ENCODE measurements around the gene STAT2. TPM values are rescaled to one million over a fixed set of nuclear protein-coding genes. Genes with fewer than 3 reads are reported as not detected.
"Not testable (repeated sequence)": the region's sequence is repeated elsewhere in the genome, so short reads cannot be mapped to it uniquely, and the experiment has no call there.

The STAT2 gene
- total and polyA plus RNA-seq, 3 experiments from 2014 or later, result 61.6 to 65.0 (median 63.5) TPM

DNA sequence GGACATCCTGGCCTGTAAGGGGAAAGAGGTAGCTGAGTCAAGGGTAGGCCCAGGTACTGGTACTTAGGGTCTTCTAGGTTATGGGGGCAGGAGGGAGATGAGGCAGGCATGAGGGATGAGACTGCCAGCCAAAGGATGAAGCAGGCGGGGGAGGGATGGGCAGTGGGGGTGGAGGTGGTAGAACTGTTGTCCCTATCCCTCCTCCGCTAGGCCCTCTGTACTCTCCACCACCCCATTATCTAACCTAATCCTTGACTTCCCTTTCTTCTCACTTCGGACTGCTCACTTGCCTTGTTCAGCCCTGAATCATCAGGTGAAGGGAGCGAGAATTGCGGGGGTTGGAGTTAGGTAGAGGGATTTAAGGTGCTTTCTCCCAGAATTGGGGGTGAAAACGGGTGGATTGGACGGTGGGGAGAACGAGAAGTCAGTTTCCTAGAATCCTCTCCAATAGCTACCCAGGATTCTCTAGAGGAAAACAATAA is 26.7 kb downstream of the STAT2 start:
- Histone ChIP-seq H3K9me3 (ENCODE audit: low read length) (no peaks in the 10 kb centered on the region), H3K36me3 (ENCODE audit: insufficient read depth, low read length) (peaks cover under 1% of the 10 kb centered on the region), H3K27ac (ENCODE audit: low read depth, low read length) (peak overlapping the region; percentile 99), H3K4me1 (ENCODE audit: insufficient read depth, low read length) (peaks cover 27% of the 10 kb centered on the region), H3K27me3 (ENCODE audit: insufficient read depth, low read length, poor library complexity, severe bottlenecking) (no peaks in the 10 kb centered on the region), H3K4me3 (ENCODE audit: low read length) (peak overlapping the region; percentile 94)
- H3K27me3 Mint-ChIP-seq, result peaks cover 0 to 5% of the 10 kb centered on the region in 2 donors
- peak overlapping the region; percentile 100 for H3K27ac Mint-ChIP-seq
- peaks cover 0 to 23% (median 2%) of the 10 kb centered on the region in 3 donors for H3K36me3 Mint-ChIP-seq
- ChIA-PET POLR2A (interaction anchor here (0.9 to 2.7 kb wide), 5 partner anchors 9 to 295 kb away, joined by 3 to 19 read pairs (median 5); partner anchors contain the start of genes CNPY2, STAT2 and TIMELESS), CTCF (interaction anchor here (0.7 to 8.1 kb wide), 7 partner anchors 12 to 111 kb away, joined by 3 to 49 read pairs (median 3); partner anchors contain the start of genes CNPY2, RNF41 and STAT2)
- peaks cover 0 to 5% (median 0%) of the 10 kb centered on the region in 5 donors for H3K9me3 Mint-ChIP-seq
- peak overlapping the region; percentile 96 to 99 (median 97) for H3K4me3 Mint-ChIP-seq
- DNase-seq, result no peak
- H3K4me1 Mint-ChIP-seq, result peaks cover 24 to 47% (median 43%) of the 10 kb centered on the region in 3 donors

DNA sequence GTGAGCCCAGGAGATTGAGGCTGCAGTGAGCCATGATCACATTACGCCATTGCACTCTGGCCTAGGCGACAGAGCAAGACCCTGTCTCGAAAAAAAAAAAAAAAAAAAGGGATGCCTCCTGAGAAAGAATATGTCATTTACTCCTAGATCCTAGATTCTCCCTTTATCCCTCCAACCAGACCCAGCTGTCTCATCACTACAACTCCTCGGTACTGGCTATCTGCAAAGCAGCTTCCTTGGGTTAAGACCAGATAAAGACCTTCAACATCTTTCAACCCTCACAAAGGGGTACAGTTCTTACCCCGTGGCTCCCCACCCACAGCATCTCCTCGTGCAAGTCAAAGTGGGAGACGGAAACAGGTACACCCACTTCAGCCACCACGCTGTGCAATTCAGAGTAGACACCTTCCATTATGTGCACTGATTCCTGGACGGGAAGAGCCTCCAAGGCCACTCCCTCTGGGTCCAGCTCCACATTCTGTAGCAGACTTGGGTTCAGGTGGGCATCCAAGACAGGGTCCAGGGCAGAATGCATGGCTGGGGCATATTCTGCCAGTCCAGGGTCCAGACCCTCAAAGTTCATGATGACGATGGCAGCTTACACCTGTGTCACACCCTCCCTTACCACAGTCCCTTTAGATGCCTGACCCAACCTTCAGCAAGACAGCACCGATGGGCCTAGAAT is 27.3 kb downstream of the STAT2 start:
- CTCF ChIA-PET, result interaction anchor here (1.2 to 8.1 kb wide), 4 partner anchors 16 to 74 kb away, joined by 3 to 49 read pairs (median 6); partner anchors contain the start of genes ANKRD52, CNPY2 and STAT2
- H3K4me3 ChIP-seq (ENCODE audit: low read length), result peak overlapping the region; percentile 94

GRCh38 chr12:56330936-56331490 is 28.9 kb downstream of the STAT2 start:
- H3K36me3 ChIP-seq (ENCODE audit: insufficient read depth, low read length), result peaks cover 22% of the 10 kb centered on the region
- ChIA-PET POLR2A (no interaction called here), CTCF (interaction anchor here (2.9 kb wide), 1 partner anchor 15 kb away, joined by 9 read pairs; the partner anchor contains the start of gene CNPY2)
- peaks cover 0 to 5% of the 10 kb centered on the region in 2 donors for H3K27me3 Mint-ChIP-seq
- H3K9me3 ChIP-seq (ENCODE audit: low read length), result no peaks in the 10 kb centered on the region
- DNase-seq, result no peak
- H3K4me1 ChIP-seq (ENCODE audit: insufficient read depth, low read length), result peaks cover 20% of the 10 kb centered on the region
- no peak overlapping the region for H3K27ac ChIP-seq (ENCODE audit: low read depth, low read length)
- H3K9me3 Mint-ChIP-seq, result peaks cover 0 to 5% (median 0%) of the 10 kb centered on the region in 5 donors
- H3K36me3 Mint-ChIP-seq, result peaks cover 8 to 45% (median 13%) of the 10 kb centered on the region in 3 donors
- peak overlapping the region in 5 of 8 donors; percentile 8 to 100 (median 43) for H3K27ac Mint-ChIP-seq
- peaks cover 20 to 29% (median 27%) of the 10 kb centered on the region in 3 donors for H3K4me1 Mint-ChIP-seq
- peak overlapping the region in 1 of 7 donors; percentile 47 for H3K4me3 Mint-ChIP-seq
- H3K27me3 ChIP-seq (ENCODE audit: insufficient read depth, low read length, poor library complexity, severe bottlenecking), result no peaks in the 10 kb centered on the region
- no peak overlapping the region for H3K4me3 ChIP-seq (ENCODE audit: low read length)

More for the DNA sequence above, 27.3 kb downstream of the STAT2 start:
- H3K9me3 Mint-ChIP-seq, result peaks cover 0 to 5% (median 0%) of the 10 kb centered on the region in 5 donors
- peak overlapping the region; percentile 100 for H3K27ac Mint-ChIP-seq
- peaks cover 4 to 29% (median 4%) of the 10 kb centered on the region in 3 donors for H3K36me3 Mint-ChIP-seq
- H3K4me1 ChIP-seq (ENCODE audit: insufficient read depth, low read length), result peaks cover 21% of the 10 kb centered on the region
- peaks cover 6% of the 10 kb centered on the region for H3K36me3 ChIP-seq (ENCODE audit: insufficient read depth, low read length)
- peaks cover 22 to 41% (median 37%) of the 10 kb centered on the region in 3 donors for H3K4me1 Mint-ChIP-seq
- H3K27ac ChIP-seq (ENCODE audit: low read depth, low read length), result peak overlapping the region; percentile 99
- H3K27me3 ChIP-seq (ENCODE audit: insufficient read depth, low read length, poor library complexity, severe bottlenecking), result no peaks in the 10 kb centered on the region
- DNase-seq, result no peak
- H3K9me3 ChIP-seq (ENCODE audit: low read length), result no peaks in the 10 kb centered on the region
- peak overlapping the region; percentile 96 to 99 (median 97) for H3K4me3 Mint-ChIP-seq
- H3K27me3 Mint-ChIP-seq, result peaks cover 0 to 5% of the 10 kb centered on the region in 2 donors
- POLR2A ChIA-PET, result interaction anchor here (0.7 to 2.7 kb wide), 5 partner anchors 17 to 359 kb away, joined by 3 to 19 read pairs (median 12); partner anchors contain the start of genes CNPY2, RAB5B, STAT2 and TIMELESS

DNA sequence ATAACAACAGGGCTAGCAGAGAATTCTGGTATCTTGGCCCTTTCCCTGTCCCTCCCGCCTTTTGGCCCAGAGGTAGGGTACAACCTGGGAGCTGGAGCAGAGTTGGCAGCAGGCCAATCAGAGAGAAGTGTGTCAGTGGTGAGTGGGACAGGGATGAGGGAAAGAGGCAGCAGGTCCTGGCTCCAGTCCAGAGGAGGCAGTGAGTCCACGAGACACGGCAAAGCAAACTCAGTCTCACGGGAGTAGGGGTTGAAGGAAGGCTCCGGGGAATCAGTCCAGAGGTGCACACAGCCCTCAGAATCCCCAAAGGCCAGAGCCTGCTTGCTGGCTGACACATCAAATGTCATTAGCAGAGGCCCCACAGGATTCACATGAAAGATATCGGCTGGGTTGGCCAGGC is 33.4 kb downstream of the STAT2 start:
- Histone ChIP-seq H3K27me3 (ENCODE audit: insufficient read depth, low read length, poor library complexity, severe bottlenecking) (no peaks in the 10 kb centered on the region), H3K4me3 (ENCODE audit: low read length) (no peak overlapping the region), H3K36me3 (ENCODE audit: insufficient read depth, low read length) (peaks cover 58% of the 10 kb centered on the region), H3K9me3 (ENCODE audit: low read length) (no peaks in the 10 kb centered on the region), H3K4me1 (ENCODE audit: insufficient read depth, low read length) (no peaks in the 10 kb centered on the region), H3K27ac (ENCODE audit: low read depth, low read length) (no peak overlapping the region)
- Mint-ChIP-seq H3K9me3 (no peaks in the 10 kb centered on the region), H3K27me3 (no peaks in the 10 kb centered on the region), H3K4me1 (peaks cover 0 to 4% (median 3%) of the 10 kb centered on the region in 3 donors), H3K36me3 (peaks cover 11 to 77% (median 26%) of the 10 kb centered on the region in 3 donors), H3K27ac (peak overlapping the region in 1 of 8 donors; percentile 43), H3K4me3 (no peak overlapping the region)
- ChIA-PET CTCF (interaction anchor here (1.3 kb wide), 1 partner anchor 12 kb away, joined by 4 read pairs; the partner anchor contains the start of gene IL23A), POLR2A (interaction anchor here (0.6 kb wide), 1 partner anchor 42 kb away, joined by 3 read pairs; no protein-coding TSS in a partner anchor)
- DNase-seq, result no peak

GRCh38 chr12:56326126-56326525 is 33.8 kb downstream of the STAT2 start:
- ChIA-PET POLR2A (interaction anchor here (0.6 kb wide), 1 partner anchor 41 kb away, joined by 3 read pairs; no protein-coding TSS in a partner anchor), CTCF (interaction anchor here (1.3 kb wide), 1 partner anchor 12 kb away, joined by 4 read pairs; the partner anchor contains the start of gene IL23A)
- Histone ChIP-seq H3K9me3 (ENCODE audit: low read length) (no peaks in the 10 kb centered on the region), H3K4me3 (ENCODE audit: low read length) (no peak overlapping the region), H3K4me1 (ENCODE audit: insufficient read depth, low read length) (no peaks in the 10 kb centered on the region), H3K36me3 (ENCODE audit: insufficient read depth, low read length) (peaks cover 58% of the 10 kb centered on the region), H3K27ac (ENCODE audit: low read depth, low read length) (no peak overlapping the region), H3K27me3 (ENCODE audit: insufficient read depth, low read length, poor library complexity, severe bottlenecking) (no peaks in the 10 kb centered on the region)
- peaks cover 0 to under 1% (median 0%) of the 10 kb centered on the region in 3 donors for H3K4me1 Mint-ChIP-seq
- H3K27me3 Mint-ChIP-seq, result no peaks in the 10 kb centered on the region
- no peaks in the 10 kb centered on the region for H3K9me3 Mint-ChIP-seq
- no peak overlapping the region for H3K4me3 Mint-ChIP-seq
- no peak for DNase-seq
- H3K27ac Mint-ChIP-seq, result peak overlapping the region in 3 of 8 donors; percentile 18 to 43 (median 35)
- H3K36me3 Mint-ChIP-seq, result peaks cover 11 to 73% (median 26%) of the 10 kb centered on the region in 3 donors

GRCh38 chr12:56324206-56324605 is 35.7 kb downstream of the STAT2 start:
- H3K27me3 Mint-ChIP-seq, result no peaks in the 10 kb centered on the region

DNA sequence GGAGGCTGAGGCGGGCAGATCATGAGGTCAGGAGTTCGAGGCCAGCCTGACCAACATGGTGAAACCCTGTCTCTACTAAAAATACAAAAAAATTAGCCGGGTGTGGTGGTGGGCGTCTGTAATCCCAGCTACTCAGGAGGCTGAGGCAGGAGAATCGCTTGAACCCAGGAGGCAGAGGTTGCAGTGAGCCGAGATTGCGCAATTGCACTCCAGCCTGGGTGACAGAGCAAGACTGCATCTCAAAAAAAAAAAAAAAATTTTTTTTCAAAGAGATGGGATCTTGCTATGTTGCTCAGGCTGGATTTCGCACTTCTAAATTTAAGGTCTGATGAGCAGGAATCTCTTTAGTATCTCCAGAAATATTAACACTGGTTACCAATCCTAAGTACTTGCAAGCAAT is 38.3 kb downstream of the STAT2 start:
- CTCF ChIA-PET; H3K4me1 ChIP-seq (ENCODE audit: insufficient read depth, low read length); H3K4me1 Mint-ChIP-seq; DNase-seq; H3K27me3 Mint-ChIP-seq; H3K9me3 Mint-ChIP-seq; H3K4me3 ChIP-seq (ENCODE audit: low read length); H3K4me3 Mint-ChIP-seq; H3K27me3 ChIP-seq (ENCODE audit: insufficient read depth, low read length, poor library complexity, severe bottlenecking); H3K27ac ChIP-seq (ENCODE audit: low read depth, low read length); H3K27ac Mint-ChIP-seq; H3K9me3 ChIP-seq (ENCODE audit: low read length): not testable (repeated sequence)
- peaks cover 48% of the 10 kb centered on the region for H3K36me3 ChIP-seq (ENCODE audit: insufficient read depth, low read length)
- H3K36me3 Mint-ChIP-seq, result peaks cover 3 to 63% (median 22%) of the 10 kb centered on the region in 3 donors
- POLR2A ChIA-PET, result interaction anchor here (0.7 kb wide), 1 partner anchor 161 kb away, joined by 4 read pairs; no protein-coding TSS in a partner anchor

More at GRCh38 chr12:56324206-56324605, 35.7 kb downstream of the STAT2 start:
- no peak overlapping the region for H3K27ac ChIP-seq (ENCODE audit: low read depth, low read length)
- ChIA-PET POLR2A (interaction anchor here (1.2 kb wide), 1 partner anchor 9 kb away, joined by 3 read pairs; the partner anchor contains the start of gene PAN2), CTCF (interaction anchor here (1.6 kb wide), 1 partner anchor 14 kb away, joined by 3 read pairs; no protein-coding TSS in a partner anchor)
- Mint-ChIP-seq H3K27ac (no peak overlapping the region), H3K9me3 (no peaks in the 10 kb centered on the region), H3K4me3 (no peak overlapping the region), H3K36me3 (peaks cover 11 to 80% (median 27%) of the 10 kb centered on the region in 3 donors), H3K4me1 (no peaks in the 10 kb centered on the region)
- peaks cover 63% of the 10 kb centered on the region for H3K36me3 ChIP-seq (ENCODE audit: insufficient read depth, low read length)
- no peak overlapping the region for H3K4me3 ChIP-seq (ENCODE audit: low read length)
- no peak for DNase-seq
- H3K9me3 ChIP-seq (ENCODE audit: low read length), result no peaks in the 10 kb centered on the region
- H3K27me3 ChIP-seq (ENCODE audit: insufficient read depth, low read length, poor library complexity, severe bottlenecking), result no peaks in the 10 kb centered on the region
- no peaks in the 10 kb centered on the region for H3K4me1 ChIP-seq (ENCODE audit: insufficient read depth, low read length)

All from CD8-positive, alpha-beta memory T cell (primary cell).